Measurements from ENCODE around the gene CACNG8. TPM values are rescaled to one million over a fixed set of nuclear protein-coding genes. Genes with fewer than 3 reads are reported as not detected.

Gene CACNG8
- polyA plus RNA-seq, 3 donors = 0.02 to 0.34 (median 0.04) TPM

- H3K27ac ChIP-seq (ENCODE audit: low read depth, low read length) = no peak overlapping the region
- 76 to 84% (median 82%) methylated on average over 24 of the region's 24 CpGs for WGBS, 3 donors
Measured at GRCh38 chr19:53983457-53984289, 20.9 kb downstream of the CACNG8 start.

DNA sequence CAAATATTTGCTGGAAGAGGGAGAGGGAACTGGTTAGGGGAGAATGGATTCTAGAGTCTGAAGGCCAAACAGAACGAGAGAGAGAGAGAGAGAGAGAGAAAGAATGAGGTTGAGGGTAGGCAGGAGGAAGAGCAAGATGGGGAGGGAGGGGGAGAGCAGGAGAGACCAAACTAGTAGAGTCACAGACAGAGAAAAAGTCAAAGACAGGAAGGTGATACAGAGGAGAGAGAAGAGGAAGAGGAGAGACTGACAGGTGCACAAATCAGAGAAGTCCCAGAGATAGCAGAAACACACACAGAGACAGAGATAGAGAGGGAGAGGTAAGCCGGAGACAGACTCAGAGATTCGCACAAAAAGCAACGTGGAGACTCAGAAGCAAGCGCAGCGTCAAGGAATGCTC is 23.1 kb downstream of the CACNG8 start:
- H3K27ac ChIP-seq (ENCODE audit: low read depth, low read length) = no peak overlapping the region
- 59 to 87% (median 82%) methylated on average over 6 of the region's 6 CpGs for WGBS, 3 donors

- 83 to 90% (median 89%) methylated on average over 6 of the region's 6 CpGs for WGBS, 3 donors
- no peak overlapping the region for H3K27ac ChIP-seq (ENCODE audit: low read depth, low read length)
Measured at GRCh38 chr19:53988981-53989380, 26.2 kb downstream of the CACNG8 start.

DNA sequence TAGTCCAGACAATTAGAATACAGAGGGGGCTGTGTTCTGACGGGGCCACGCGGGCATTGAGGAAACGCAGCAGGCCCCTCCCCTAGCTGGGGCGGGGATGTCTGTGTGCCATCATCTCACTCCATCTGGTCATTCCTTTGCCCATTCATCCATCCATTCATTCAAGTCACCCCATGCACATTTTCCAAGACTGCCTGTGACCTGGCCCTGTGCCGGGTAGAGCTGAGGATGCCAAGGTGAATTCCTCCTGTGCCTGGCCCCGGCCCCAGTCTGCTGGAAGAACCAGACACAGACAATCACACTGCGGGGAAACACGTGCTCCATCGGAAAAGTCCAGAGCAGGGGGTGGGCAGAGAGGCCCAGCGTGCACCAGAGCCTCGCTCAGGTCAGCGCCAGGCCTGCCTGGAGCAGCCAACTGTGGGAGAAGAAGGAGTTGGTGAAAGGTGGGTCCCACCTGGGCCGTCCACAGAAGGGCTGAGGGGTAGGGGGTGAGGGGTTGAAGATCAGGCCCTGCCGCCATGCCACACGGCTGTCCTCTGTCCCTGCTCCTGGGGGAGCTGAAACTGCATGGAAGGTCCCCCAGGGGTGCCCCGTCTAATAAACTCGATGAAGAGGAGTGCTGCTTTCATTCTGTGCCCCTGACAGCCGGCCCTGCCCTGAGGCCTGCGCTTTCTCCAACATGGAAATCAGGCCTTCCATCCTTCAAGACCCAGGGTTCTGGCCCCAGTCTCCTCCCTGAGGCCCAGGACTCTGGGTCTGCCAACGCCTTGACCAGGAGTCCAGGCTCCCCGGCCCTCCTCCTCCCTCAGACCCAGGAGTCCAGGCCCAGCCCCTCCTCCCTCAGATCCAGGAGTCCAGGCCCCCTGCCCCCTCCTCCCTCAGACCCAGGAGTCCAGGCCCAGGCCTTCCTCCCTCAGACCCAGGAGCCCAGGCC is 27.1 kb downstream of the CACNG8 start:
- WGBS, 3 donors = 56 to 64% (median 56%) methylated on average over 22 of the region's 22 CpGs
- H3K27ac ChIP-seq (ENCODE audit: low read depth, low read length) = no peak overlapping the region

- H3K27ac ChIP-seq (ENCODE audit: low read depth, low read length) = no peak within 1 kb of the TSS
- 6 to 7% (median 6%) methylated on average over 51 to 66 of the region's 66 CpGs for WGBS, 3 donors
Measured at GRCh38 chr19:53991224-53992113, 28.7 kb downstream of the CACNG8 start, which contains the start of gene CACNG6. Gene CACNG6 (plus strand): TSS chr19:53991637. CDS start chr19:53992878, 1,241 bp downstream.

- whole genome bisulfite sequencing, 3 donors = 62 to 78% (median 77%) methylated on average over 9 of the region's 9 CpGs
- H3K27ac ChIP-seq (ENCODE audit: low read depth, low read length) = no peak overlapping the region
Measured at GRCh38 chr19:53992211-53992610, 29.5 kb downstream of the CACNG8 start.

DNA sequence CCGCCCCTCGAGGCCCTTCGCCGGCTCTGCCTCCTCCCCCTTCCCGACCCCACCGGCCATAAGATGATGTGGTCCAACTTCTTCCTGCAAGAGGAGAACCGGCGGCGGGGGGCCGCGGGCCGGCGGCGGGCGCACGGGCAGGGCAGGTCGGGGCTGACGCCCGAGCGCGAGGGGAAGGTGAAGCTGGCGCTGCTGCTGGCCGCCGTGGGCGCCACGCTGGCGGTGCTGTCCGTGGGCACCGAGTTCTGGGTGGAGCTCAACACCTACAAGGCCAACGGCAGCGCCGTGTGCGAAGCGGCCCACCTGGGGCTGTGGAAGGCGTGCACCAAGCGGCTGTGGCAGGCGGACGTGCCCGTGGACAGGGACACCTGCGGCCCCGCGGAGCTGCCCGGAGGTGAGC is 30.1 kb downstream of the CACNG8 start:
- WGBS, 3 donors = 9 to 26% (median 24%) methylated on average over 38 to 43 of the region's 43 CpGs
- no peak overlapping the region for H3K27ac ChIP-seq (ENCODE audit: low read depth, low read length)

GRCh38 chr19:53993448-53993847 is 30.7 kb downstream of the CACNG8 start:
- H3K27ac ChIP-seq (ENCODE audit: low read depth, low read length) = no peak overlapping the region
- WGBS, 3 donors = 57 to 79% (median 69%) methylated on average over 3 of the region's 3 CpGs

- 66 to 83% (median 80%) methylated on average over 5 of the region's 5 CpGs for WGBS, 3 donors
- no peak overlapping the region for H3K27ac ChIP-seq (ENCODE audit: low read depth, low read length)
Measured at GRCh38 chr19:53994811-53995210, 32.1 kb downstream of the CACNG8 start.

DNA sequence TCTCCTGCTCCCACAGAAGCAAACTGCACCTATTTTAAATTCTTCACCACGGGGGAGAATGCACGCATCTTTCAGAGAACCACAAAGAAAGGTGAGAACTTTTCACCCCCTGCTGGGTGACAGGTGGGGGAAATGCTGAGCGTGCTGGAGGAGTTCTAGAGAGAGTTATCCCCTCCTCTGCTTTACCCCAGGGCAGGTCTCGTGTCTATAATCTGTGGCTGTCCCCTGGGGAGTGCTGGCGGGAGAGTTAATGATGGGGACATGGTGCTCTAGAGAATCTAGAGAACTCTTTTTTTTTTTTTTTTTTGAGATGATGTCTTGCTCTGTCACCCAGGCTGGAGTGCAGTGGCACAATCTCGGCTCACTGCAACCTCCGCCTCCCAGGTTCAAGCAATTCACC is 35.5 kb downstream of the CACNG8 start:
- 50 to 52% (median 50%) methylated on average over 7 of the region's 7 CpGs for WGBS, 3 donors
- H3K27ac ChIP-seq (ENCODE audit: low read depth, low read length) = no peak overlapping the region

- no peak overlapping the region for H3K27ac ChIP-seq (ENCODE audit: low read depth, low read length)
- 64 to 81% (median 78%) methylated on average over 5 of the region's 5 CpGs for WGBS, 3 donors
Measured at GRCh38 chr19:53999694-54000093, 37.0 kb downstream of the CACNG8 start.

GRCh38 chr19:54001496-54001895 is 38.8 kb downstream of the CACNG8 start:
- no peak overlapping the region for H3K27ac ChIP-seq (ENCODE audit: low read depth, low read length)
- 62 to 85% (median 74%) methylated on average over 2 of the region's 2 CpGs for WGBS, 3 donors

DNA sequence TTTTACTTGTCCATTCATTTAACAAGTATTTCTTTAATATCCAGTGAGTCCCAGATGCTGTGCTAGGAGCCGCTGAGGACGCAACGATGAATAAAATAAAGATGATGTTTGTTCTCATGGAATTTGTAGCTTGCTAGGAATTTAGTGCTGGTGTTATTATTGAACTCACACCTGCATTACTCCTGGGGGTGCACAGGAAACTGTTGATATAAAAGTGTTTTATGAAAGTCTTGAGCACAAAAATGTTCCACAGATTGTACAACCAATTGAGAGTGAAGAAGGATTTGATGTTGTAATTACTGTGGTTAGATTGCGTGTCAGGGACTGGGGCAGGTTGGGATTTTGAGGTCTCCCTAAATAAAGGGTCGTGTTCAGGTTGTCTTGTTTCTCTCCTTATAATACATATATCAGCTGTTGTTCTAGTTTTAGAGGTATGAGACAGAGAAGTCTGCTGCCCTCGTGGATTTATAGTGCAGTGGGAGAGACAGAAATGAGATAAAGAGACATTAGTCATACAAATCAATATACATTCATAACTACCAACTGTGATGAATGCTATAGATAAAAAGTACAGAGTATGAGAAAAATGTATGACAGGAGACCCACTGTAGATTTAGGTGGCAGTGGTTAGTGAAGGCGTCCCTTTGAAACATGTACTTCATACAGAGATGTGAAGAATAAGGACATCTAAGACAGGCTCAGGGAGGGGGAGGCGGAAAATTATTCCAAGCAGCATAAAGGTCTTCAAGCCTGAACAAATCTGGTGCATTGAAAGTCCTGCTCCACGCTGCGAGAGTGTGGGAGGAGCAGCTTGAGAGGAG is 40.0 kb downstream of the CACNG8 start:
- 51 to 69% (median 66%) methylated on average over 10 of the region's 10 CpGs for WGBS, 3 donors
- H3K27ac ChIP-seq (ENCODE audit: low read depth, low read length) = no peak overlapping the region

DNA sequence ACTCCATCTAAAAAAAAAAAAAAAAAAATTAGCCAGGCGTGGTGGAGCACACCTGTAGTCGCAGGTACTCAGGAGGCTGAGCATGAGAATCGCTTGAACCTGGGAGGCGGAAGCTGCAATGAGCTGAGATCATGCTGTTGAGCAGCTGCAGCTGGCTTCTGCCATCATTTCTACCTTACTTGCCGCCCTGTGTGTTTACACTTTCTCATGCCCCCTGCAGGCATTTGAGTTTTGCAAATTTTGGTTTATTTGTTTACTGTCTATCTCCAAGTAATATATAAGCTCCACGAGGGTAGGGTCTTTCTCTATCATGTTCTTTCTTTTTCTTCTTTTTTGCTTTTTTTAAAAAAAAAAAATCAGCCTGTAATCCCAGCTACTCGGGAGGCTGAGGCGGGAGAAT is 46.7 kb downstream of the CACNG8 start:
- 78 to 86% (median 79%) methylated on average over 8 of the region's 8 CpGs for WGBS, 3 donors
- H3K27ac ChIP-seq (ENCODE audit: low read depth, low read length) = no peak overlapping the region

DNA sequence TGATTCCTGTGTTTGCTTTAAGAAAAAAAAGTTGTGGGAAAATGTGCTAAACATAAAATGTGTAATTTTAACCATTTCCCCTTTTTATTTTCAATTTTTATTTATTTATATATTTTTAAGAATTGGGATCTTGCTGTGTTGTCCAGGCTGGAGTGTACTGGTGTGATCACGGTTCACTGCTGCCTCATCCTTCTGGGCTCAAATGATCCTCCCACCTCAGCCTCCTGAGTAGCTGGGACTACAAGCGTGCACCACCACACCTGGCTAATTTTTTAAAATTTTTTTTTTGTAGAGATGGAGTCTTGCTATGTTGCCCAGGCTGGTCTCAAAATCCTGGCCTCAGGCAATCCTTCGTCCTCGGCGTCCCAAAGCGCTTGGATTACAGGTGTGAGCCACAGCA is 47.7 kb downstream of the CACNG8 start:
- no peak overlapping the region for H3K27ac ChIP-seq (ENCODE audit: low read depth, low read length)
- WGBS, 3 donors = 87 to 93% (median 91%) methylated on average over 6 of the region's 6 CpGs

DNA sequence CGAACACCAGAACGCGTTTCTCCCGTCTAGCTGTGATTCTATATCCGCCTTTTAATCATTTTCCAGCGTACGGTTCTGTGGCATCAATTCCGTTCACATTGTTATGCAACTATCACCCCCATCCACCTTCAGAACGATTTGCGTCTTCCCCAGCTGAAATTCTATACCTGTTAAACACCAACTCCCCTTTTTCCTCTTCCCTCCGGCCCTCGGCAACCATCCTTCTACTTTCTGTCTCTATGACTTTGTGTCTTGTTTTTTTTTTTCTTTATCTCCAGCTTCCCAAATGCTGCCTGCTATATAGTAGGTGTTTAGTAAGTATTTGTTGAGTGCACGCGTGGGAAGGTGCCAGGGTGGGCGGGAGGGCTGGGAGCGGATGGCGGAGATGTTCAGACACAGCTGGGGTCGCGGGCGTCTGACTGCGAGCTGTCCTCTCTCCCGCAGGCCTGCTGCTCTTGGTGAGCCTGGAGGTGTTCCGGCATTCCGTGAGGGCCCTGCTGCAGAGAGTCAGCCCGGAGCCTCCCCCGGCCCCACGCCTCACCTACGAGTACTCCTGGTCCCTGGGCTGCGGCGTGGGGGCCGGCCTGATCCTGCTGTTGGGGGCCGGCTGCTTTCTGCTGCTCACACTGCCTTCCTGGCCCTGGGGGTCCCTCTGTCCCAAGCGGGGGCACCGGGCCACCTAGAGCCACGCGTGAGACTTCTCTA is 48.9 kb downstream of the CACNG8 start:
- 25 to 42% (median 38%) methylated on average over 34 to 36 of the region's 36 CpGs for WGBS, 3 donors
- no peak overlapping the region for H3K27ac ChIP-seq (ENCODE audit: low read depth, low read length)

- no peak overlapping the region for H3K27ac ChIP-seq (ENCODE audit: low read depth, low read length)
- WGBS, 3 donors = 72 to 77% (median 76%) methylated on average over 8 of the region's 8 CpGs
Measured at GRCh38 chr19:54013866-54014265, 51.1 kb downstream of the CACNG8 start.
